ENCODE results near the gene APOE. TPM values are rescaled to one million over a fixed set of nuclear protein-coding genes. Genes with fewer than 3 reads are reported as not detected.

Gene APOE
- total and polyA plus RNA-seq, 2 of the 8 experiments (the other 6 are each of a cell fraction or from before 2014, with no cell fraction given): 629 to 1,258 TPM

GRCh38 chr19:44871809-44872208 lies 33.8 kb upstream of the APOE start:
- Histone ChIP-seq H3K18ac (ENCODE audit: extremely low read depth, low read length) (no peak overlapping the region), H2BK15ac (ENCODE audit: low read length) (no peak overlapping the region), H2BK5ac (ENCODE audit: low read depth, low read length) (no peak overlapping the region), H3K79me1 (ENCODE audit: low read depth, low read length) (no peaks in the 10 kb centered on the region), H3K27ac (ENCODE audit: low read depth, low read length) (no peak overlapping the region), H4K91ac (replicated peaks; ENCODE audit: insufficient read length, low read length) (no peak overlapping the region), H3K79me2 (ENCODE audit: control insufficient read depth in 1 of 2, insufficient read depth in 2 of 2, low read length in 2 of 2) (no peaks in the 10 kb centered on the region; a peak in 1 of 4 replicates), H2AK5ac (ENCODE audit: low read depth, low read length) (no peak overlapping the region), H3K14ac (ENCODE audit: insufficient read length) (no peak overlapping the region), H2BK120ac (replicated peaks; ENCODE audit: low read depth, low read length) (no peak overlapping the region), H3K9ac (replicated peaks in 1 of 4; ENCODE audit: extremely low read depth in 1 of 4, low read depth in 3 of 4, low read length in 3 of 4) (no peak overlapping the region), H2BK20ac (ENCODE audit: low read length) (no peak overlapping the region), H3K23me2 (ENCODE audit: low read depth, low read length) (no peaks in the 10 kb centered on the region; the same call in 1 of the 2 replicates), H2AFZ (ENCODE audit: low read length) (no peak overlapping the region), H3K4me2 (ENCODE audit: insufficient read depth in 1 of 2, low read depth in 2 of 2, low read length in 2 of 2) (no peak overlapping the region), H4K20me1 (replicated peaks in 1 of 2; ENCODE audit: control insufficient read depth in 1 of 2, insufficient read depth in 2 of 2, low read length in 2 of 2) (peaks cover 6 to 23% of the 10 kb centered on the region in 2 experiments), H3K23ac (ENCODE audit: insufficient read length) (no peak overlapping the region), H4K8ac (ENCODE audit: extremely low read depth, insufficient read depth, low read length) (no peak overlapping the region), H3K56ac (replicated peaks; ENCODE audit: insufficient read length, low read depth, low read length) (no peak overlapping the region), H3K27me3 (replicated peaks in 1 of 4; ENCODE audit: control insufficient read depth in 3 of 4, extremely low read depth in 1 of 4, insufficient read depth in 3 of 4, low read length in 3 of 4) (no peaks in the 10 kb centered on the region), H3K4me3 (ENCODE audit: extremely low read depth in 1 of 4, insufficient read depth in 2 of 4, low read depth in 3 of 4, low read length in 4 of 4) (no peak overlapping the region), H4K5ac (ENCODE audit: insufficient read length, low read depth, low read length) (no peak overlapping the region), H2BK12ac (ENCODE audit: low read depth, low read length) (no peak overlapping the region), H3K4ac (replicated peaks; ENCODE audit: insufficient read length, low read depth, low read length) (no peak overlapping the region), H3K9me3 (ENCODE audit: insufficient read depth in 2 of 2, low read depth in 1 of 2, low read length in 1 of 2) (no peaks in the 10 kb centered on the region), H3K4me1 (replicated peaks in 1 of 4; ENCODE audit: control insufficient read depth in 3 of 4, insufficient read depth in 4 of 4, low read length in 3 of 4) (no peaks in the 10 kb centered on the region; a peak in 1 of 7 replicates), H3K36me3 (ENCODE audit: control insufficient read depth in 2 of 4, insufficient read depth in 4 of 4, low read length in 3 of 4) (peaks cover 38 to 65% (median 52%) of the 10 kb centered on the region in 4 experiments)
- DNase-seq (ENCODE audit: low read depth in 1 of 2, low spot score in 2 of 2) (no peak), FAIRE-seq (no peak)
- WGBS, 2 experiments (ENCODE audit: extremely low coverage in 1 of 2, insufficient coverage in 1 of 2, insufficient read length in 1 of 2, insufficient replicate concordance in 2 of 2, low coverage in 1 of 2, low lambda C conversion rate in 2 of 2, missing lambda C conversion rate in 1 of 2): 92% methylated on average over 12 of the region's 14 CpGs; no CpG with 5 or more reads in 1 of the 2 experiments
- ChIA-PET CTCF (ENCODE audit: partially characterized antibody) (interaction anchor here (1.2 to 1.8 kb wide), 2 partner anchors 23 to 32 kb away, joined by 4 to 6 read pairs; no protein-coding TSS in a partner anchor), POLR2A (ENCODE audit: partially characterized antibody) (interaction anchor here (0.8 to 4.0 kb wide), 6 partner anchors 11 to 83 kb away, joined by 3 to 23 read pairs (median 6); no protein-coding TSS in a partner anchor)
- TF ChIP-seq KDM4A (IDR thresholded peaks at IDR 0.05; ENCODE audit: low read depth, low read length, severe bottlenecking) (no peak), CREB1 (IDR thresholded peaks at IDR 0.05) (no peak), GABPA (IDR thresholded peaks at IDR 0.05; ENCODE audit: borderline replicate concordance, insufficient read depth, low read length) (no peak), POU5F1 (IDR thresholded peaks at IDR 0.05; ENCODE audit: low read depth, low read length) (no peak), NANOG (IDR thresholded peaks at IDR 0.05; ENCODE audit: insufficient read depth, low read depth, low read length, poor library complexity, severe bottlenecking) (no peak), SIX5 (IDR thresholded peaks at IDR 0.05; ENCODE audit: low read depth, low read length) (no peak), CTBP2 (IDR thresholded peaks at IDR 0.05; ENCODE audit: borderline replicate concordance, insufficient read depth, insufficient read length, low read length) (no peak), TAF1 (IDR thresholded peaks at IDR 0.05; ENCODE audit: low read depth, low read length) (no peak)

Data from H1 (cell line).